HG02840 (cell line): Measurements from ENCODE around the gene TLL2.

Experiments
- ATAC-seq: cut with Tn5 transposase; IDR thresholded peaks from one replicate; pipeline ENCODE4 v1.9.1; 2021; ENCODE audit warnings: mild to moderate bottlenecking, moderate library complexity, moderate number of reproducible peaks; ENCODE audit not compliant: unreplicated experiment, low FRiP score

The TLL2 gene

DNA sequence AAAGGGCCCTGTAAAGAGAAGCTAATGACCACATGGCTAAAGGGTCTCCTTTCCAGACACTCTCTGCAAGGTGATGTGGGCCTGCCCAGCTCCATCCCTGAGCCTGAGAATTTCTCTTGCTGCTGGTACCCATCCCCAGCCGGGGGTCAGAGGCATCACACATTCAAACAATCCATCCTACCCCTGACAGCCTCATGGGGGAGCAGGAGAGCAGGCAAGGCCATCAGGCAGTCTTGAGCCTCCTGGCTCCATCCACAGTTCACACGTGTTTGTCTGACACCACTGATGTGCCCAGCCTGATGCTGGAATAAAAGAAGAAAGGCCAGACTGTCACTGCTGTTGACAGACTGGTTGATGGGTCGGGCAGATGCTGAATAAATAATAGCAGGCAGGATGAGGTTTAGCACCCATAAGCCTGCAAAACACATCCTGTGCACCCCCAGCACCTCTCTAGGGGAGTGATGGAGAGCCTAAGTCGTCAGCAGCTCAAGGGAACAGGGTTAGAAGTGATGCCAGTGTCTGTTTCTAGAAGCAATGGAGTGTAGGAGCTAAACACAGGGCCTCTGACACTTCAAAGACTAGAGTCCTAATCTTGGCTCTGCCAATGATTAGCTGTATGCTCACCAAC, 43.5 kb downstream of the TLL2 start:
- ATAC-seq = no peak

DNA sequence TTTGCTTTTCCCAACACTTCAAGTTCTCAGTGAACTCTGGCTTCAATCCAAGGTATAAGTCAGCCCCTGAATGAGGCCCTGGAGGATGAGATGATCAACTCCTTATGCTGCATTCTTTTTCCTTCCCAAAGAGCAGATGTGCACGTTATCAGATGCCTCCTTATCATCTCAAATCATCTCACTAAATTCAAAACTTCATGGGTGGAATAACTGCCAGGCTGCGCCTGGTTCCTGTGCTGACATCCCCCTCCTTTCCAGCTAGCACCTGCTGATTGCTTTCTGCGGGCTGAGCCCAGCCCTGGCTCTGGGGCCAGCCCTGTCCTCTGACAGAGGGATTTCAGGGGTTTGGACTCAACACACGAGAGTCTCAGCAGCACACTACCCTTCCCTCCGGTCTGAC, 44.9 kb downstream of the TLL2 start:
- no peak for ATAC-seq

- ATAC-seq = no peak
These were observed 48.1 kb downstream of the TLL2 start for GRCh38 chr10:96465599-96465998.

- ATAC-seq = no peak
These were observed 50.2 kb downstream of the TLL2 start for GRCh38 chr10:96463562-96463961.

- no peak for ATAC-seq
These were observed 51.0 kb downstream of the TLL2 start for GRCh38 chr10:96462606-96463151.

DNA sequence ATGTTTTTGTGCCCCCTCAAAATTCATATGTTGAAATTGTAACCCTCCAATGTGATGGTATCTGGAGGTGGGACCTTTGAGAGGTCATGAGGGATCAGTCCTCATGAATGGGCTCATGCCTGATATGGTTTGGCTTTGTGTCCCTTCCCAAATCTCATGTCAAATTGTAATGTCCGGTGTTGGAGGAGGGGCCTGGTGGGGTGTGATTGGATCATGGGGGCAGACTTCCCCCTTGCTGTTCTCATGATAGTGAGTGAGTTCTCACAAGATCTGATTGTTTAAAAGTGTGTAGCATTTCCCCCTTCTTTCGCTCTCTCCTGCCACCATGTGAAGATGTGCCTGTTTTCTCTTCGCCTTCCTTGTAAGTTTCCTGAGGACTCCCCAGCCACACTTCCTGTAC, 53.4 kb downstream of the TLL2 start:
- no peak for ATAC-seq

DNA sequence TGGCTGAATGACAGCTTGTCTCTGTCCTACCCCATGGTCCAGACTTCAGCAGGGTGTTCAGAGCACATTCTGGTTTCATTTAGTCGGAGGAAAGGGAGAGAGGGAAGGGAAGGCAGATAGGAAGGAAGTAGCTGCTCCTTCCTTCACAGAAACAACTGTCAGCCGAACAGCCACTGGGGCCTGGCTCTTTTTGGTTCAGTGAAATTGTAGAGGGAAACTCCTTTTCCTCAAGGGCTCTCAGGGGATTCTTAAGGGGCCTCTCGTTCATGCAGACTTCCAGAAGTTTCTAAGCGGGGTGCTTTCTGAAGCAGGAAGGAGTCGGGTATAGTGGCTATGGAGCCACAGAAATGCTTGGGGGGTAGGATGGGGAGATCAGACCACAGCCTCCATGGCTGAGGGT, 56.4 kb downstream of the TLL2 start:
- ATAC-seq = no peak

- ATAC-seq = no peak
These were observed 57.4 kb downstream of the TLL2 start for GRCh38 chr10:96456296-96456840.

- ATAC-seq = no peak
These were observed 59.7 kb downstream of the TLL2 start for GRCh38 chr10:96453856-96454583.

DNA sequence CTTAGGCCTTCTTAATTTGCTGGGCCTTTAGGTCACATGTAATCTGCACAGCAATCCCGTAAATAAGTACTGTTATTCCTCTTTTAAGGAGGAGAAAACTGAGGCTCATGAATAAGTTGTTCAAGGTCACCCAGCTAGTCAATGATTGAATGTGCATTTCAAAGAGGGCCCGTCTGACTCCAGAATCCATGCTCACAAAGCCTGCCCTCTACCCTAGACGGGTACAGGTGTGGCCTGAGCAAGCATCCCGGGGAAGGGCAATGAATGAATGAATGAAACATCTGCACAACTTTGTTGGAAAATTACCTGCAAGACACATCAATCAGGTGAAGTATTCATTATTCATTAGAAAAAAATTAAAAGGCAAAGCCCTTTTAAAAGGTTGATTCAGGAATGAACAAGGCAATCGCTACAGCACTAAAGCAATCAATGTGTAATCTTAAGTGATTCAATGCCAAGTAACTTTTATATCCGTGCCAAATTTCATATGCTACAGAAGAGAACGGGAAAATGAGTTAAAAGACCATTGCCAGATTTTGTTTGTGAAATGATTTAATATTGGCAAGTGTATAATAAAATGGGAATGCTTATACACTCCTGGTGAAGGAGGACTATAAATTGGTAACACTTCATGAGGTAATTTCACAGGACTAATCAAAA, 61.1 kb downstream of the TLL2 start:
- ATAC-seq = no peak

- ATAC-seq = no peak
These were observed 63.1 kb downstream of the TLL2 start for GRCh38 chr10:96450529-96451207.

GRCh38 chr10:96448558-96448957, 65.2 kb downstream of the TLL2 start:
- ATAC-seq = no peak

DNA sequence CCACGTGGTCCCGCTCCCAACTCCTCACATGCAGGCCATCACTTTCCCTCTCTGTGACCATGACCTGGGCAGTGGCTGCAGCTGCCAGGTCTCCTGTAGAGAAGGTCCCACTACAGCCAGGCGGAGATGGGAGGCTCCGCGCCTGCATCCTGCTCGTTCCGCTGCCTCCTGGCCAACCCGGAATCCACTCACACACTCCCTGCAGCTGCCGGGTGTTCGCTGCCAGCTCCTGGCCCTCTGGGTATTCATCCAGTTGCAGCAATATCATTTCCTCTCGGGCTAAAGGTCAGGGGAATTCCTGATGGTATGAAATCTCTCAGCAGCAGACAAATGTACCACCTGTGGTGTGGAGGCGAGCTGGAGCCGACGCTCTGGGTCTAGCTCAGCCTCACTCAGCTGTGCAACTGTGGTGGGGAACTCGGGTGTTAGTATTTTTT, 65.7 kb downstream of the TLL2 start:
- no peak for ATAC-seq

DNA sequence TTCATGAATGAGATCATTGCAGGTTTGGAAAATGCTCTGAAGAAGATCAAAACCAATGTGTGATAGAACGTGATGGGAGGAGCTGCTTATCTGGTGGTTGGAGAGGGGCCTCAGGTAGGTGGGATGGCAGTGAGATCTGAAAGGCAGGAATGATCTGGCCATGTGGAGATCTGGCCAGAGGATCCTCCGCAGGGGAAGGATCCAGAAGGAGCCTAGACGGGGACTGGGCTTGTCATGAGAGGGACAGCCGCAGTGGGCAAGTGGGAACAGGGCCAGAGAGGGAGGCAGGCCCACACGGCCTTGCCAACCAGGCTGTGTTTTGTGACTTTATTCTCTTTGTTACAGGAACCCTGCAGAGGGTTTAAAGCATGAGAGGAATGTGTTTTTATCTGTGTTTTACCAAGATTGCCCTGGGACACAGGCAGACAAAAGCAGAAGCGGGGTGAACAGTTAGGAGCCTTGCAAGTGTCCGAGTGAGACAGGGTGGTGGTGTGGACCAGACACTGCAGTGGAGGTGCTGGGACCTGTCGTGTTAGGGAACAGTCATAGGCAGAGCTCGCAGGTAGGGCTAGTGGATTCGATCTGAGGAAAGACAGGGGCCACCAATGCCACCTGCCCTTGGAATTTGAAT, 66.6 kb downstream of the TLL2 start:
- no peak for ATAC-seq

- ATAC-seq = no peak
These were observed 71.6 kb downstream of the TLL2 start for GRCh38 chr10:96441987-96442643.

DNA sequence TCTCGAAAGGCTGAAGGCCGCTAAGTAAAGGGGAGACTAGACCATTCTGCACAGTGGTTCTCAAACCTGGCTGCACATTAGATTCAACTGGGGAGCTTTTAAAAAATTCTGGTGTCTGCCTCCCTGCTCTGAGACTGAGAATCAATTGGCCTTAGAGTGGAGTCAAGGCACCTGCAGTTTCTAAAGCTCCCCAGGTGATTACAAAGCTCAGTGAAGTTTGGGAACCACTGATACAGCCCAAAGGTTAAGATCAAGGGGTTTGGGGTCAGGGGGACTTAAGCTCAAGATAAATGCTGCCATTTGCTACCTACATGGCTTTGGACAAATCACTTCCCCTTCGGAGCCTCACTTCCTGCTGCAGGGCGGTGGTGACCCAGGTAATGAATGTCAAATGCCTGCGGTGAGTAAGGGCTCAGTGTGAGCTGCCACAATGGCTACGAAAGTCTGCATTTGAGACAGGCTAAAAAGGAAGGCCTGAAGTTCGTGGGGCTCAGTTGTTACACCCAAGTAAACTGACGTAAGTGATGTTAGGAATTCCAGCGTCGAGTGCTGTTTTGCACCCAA, 72.3 kb downstream of the TLL2 start:
- no peak for ATAC-seq

DNA sequence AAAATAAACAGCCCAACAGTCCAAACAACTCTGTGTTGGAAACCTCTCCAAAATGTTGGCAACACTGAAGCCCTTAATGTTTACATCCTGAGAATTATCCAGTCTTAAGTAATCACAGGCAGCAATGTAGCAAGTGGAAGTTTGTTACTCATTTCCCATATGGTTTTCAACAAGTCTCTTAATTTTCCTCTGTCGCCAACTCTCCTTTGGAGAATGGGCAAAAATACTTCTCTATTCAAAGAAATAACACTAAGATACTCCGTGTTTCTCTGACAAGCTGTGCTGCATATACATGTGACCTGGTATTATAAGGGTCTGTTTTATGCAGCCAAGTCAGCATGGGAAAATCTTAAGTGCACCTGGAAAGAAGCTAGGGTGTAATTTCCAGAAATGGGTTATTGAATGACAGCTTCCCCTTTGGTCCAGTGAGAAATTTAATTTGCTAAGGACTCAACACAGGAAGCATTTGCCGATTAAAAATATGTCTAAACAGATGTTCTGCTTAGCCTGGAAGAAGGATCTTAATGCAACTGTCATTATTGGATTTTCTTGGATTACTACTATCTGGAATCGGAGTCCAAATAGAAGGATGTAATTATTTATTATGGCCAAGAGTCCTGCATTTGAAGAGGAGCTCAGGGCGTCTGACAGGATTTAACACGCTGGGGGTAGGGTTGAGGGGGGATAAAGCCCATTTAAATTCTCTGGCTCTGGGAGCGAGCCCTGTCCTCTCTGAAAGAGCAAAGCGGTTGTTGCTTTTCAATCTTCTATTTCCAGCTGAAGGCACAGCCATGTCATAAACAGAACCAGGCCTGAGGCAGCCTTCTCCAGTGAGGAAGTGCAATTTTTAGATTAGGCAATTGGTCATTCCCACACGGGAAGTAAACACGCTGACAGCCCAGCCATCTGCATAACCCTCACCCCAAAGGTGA, 73.1 kb downstream of the TLL2 start:
- ATAC-seq = no peak

DNA sequence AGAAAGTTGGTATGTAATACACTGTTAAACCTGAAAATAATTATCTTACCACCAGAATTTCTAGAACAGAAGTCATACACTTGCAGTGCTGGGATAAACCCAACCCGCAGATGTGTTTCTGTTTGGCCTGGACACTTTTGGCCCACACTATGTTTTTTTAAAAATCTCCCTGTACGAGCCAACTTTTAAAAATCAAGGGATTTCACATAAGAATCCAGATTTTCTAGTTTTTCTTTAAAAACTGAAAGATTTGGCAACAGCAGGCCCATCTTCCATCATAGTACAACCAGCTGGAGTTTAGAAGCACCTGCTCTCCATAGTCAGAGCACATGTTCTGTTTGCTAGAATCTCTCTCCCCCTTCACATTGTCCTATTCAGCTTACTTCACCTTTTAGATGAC, 74.0 kb downstream of the TLL2 start:
- ATAC-seq = no peak
